ENCODE data around the gene TPK1.
"Not testable (repeated sequence)": the region's sequence is repeated elsewhere in the genome, so short reads cannot be mapped to it uniquely, and the experiment has no call there.

Gene TPK1

GRCh38 chr7:144821067-144821466, 14.8 kb downstream of the TPK1 start:
- DNase-seq = no peak

- no peak for DNase-seq
Measured at GRCh38 chr7:144820552-144820951, 15.3 kb downstream of the TPK1 start.

- DNase-seq = no peak
Measured at GRCh38 chr7:144819566-144819965, 16.3 kb downstream of the TPK1 start.

- DNase-seq = peak; percentile 28
Measured at GRCh38 chr7:144818511-144818910, 17.3 kb downstream of the TPK1 start.

- no peak for DNase-seq
Measured at GRCh38 chr7:144817001-144817400, 18.9 kb downstream of the TPK1 start.

GRCh38 chr7:144814299-144814698, 21.6 kb downstream of the TPK1 start:
- no peak for DNase-seq

GRCh38 chr7:144812379-144813283, 23.2 kb downstream of the TPK1 start:
- peak; percentile 41 for DNase-seq

- no peak for DNase-seq
Measured at GRCh38 chr7:144805627-144806239, 30.1 kb downstream of the TPK1 start.

GRCh38 chr7:144800678-144801436, 35.0 kb downstream of the TPK1 start:
- not testable (repeated sequence) for DNase-seq

- no peak for DNase-seq
Measured at GRCh38 chr7:144796919-144797318, 38.9 kb downstream of the TPK1 start.

GRCh38 chr7:144792050-144792449, 43.8 kb downstream of the TPK1 start:
- no peak for DNase-seq

GRCh38 chr7:144791488-144791887, 44.4 kb downstream of the TPK1 start:
- DNase-seq = no peak

- no peak for DNase-seq
Measured at GRCh38 chr7:144787127-144787526, 48.7 kb downstream of the TPK1 start.

- DNase-seq = no peak
Measured at GRCh38 chr7:144786522-144786921, 49.3 kb downstream of the TPK1 start.

- no peak for DNase-seq
Measured at GRCh38 chr7:144786079-144786478, 49.8 kb downstream of the TPK1 start.

- DNase-seq = no peak
Measured at GRCh38 chr7:144785521-144785920, 50.3 kb downstream of the TPK1 start.

- no peak for DNase-seq
Measured at GRCh38 chr7:144784943-144785342, 50.9 kb downstream of the TPK1 start.

- DNase-seq = no peak
Measured at GRCh38 chr7:144784441-144784840, 51.4 kb downstream of the TPK1 start.

- DNase-seq = no peak
Measured at GRCh38 chr7:144782883-144783282, 53.0 kb downstream of the TPK1 start.

GRCh38 chr7:144780071-144780608, 55.7 kb downstream of the TPK1 start:
- no peak for DNase-seq

GRCh38 chr7:144777889-144778288, 58.0 kb downstream of the TPK1 start:
- not testable (repeated sequence) for DNase-seq

GRCh38 chr7:144777005-144777839, 58.6 kb downstream of the TPK1 start:
- DNase-seq = no peak

Data from activated gamma-delta T cell treated with Interleukin-2 at 50 U/mL for 16 hours (primary cell).